Embryonic facial prominence (tissue), 1 donor: ENCODE measurements around the gene GOLGA5.

Experiments used
- DNase-seq: peaks from one replicate; pipeline ENCODE4 v3.0.0-alpha.2; 2016; ENCODE audit errors: extremely low spot score

GOLGA5 gene

DNA sequence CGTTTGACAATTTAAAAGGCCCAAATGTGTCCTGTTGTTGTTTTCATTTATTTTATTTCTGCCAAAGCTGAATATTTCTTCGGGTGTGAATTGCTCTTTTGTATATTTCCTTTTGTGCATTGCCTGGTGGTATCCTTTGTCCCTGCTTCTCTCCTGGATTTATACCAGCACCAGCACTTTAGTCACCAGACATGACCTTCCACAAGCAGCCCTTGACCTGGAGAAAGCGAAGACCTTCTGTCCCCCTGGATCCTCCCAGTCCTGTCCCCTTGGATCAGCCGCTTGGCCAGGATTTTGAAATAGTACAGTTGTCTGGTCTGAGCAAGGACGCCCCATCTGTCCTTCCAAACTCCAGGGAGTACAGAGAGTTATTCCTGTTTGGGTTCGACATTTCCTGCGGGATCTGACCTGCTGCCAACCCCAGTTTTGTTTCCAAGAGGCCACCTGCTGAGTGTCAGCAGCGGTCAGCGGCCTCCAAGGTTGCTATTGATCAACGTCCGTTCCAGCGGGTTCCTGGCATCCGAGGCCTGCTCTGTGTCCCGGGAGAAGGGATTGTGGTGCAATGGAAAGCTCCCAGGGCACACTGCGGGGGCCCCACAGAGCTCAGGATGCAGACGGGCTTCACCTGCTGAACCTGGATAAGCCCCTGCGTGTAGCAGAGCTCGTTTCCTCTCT, 83.8 kb downstream of the GOLGA5 start:
- no peak for DNase-seq

DNA sequence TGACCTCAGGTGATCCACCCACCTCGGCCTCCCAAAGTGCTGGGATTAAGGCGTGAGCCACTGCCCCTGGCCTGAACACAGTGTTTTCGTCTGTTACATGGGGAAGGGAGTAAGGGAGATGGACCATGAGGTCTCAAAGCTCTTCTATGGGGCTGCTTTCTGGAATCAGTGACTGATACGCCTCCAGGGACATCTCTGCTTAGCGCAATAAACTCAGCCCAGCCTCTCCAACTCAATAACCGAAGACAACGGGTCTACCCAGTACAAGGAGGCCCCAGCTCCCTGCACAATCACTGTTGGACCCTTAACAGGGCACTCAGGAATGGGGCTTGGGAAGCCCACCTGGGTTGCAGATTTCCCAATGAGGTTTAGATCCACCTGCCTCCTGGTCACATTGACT, 86.2 kb downstream of the GOLGA5 start:
- no peak for DNase-seq

DNA sequence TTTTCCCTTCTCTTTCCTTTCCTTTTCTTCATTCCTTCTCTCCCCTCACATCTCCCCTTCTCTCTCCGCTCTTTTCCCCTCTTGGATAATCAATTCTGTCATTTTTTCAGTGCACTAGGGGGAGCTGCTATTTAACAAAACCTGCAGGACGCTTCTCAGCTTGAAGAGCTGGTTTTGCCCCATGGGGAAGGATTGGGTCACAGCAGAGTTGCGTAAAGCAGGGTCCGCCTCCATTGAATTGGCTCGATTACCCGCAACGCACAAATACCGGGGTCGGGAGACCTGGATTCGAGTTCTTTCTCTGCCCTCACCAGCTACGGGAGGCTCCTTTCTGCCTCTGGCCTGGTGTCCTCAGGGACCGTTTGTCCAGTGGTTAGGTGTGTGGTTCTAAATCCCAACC, 86.7 kb downstream of the GOLGA5 start:
- DNase-seq = no peak

- DNase-seq = no peak
Measured at GRCh38 chr14:92883066-92883465, 89.0 kb downstream of the GOLGA5 start.

DNA sequence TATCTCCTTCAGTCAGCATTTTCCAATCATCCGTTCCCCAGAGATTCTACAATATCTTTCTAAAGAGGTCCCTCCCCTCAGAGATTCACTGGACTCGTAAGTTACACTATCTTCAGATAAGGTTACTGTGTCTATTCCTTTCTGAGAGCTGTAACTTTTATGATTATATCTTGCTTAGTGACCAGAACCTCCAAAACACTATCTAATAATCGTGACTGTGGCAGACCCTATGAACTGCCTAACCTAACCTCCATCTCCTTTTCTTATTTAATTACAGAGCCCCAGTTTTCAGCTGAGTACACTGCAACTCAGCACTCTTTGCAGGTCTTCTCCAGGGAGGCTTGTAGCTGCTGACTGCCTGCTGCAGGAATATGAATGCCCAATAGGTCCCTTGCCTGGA, 90.3 kb downstream of the GOLGA5 start:
- DNase-seq = no peak

- no peak for DNase-seq
Measured at GRCh38 chr14:92885279-92886061, 91.4 kb downstream of the GOLGA5 start.

- DNase-seq = no peak
Measured at GRCh38 chr14:92886337-92886736, 92.2 kb downstream of the GOLGA5 start.

GRCh38 chr14:92887157-92887556, 93.1 kb downstream of the GOLGA5 start:
- no peak for DNase-seq

DNA sequence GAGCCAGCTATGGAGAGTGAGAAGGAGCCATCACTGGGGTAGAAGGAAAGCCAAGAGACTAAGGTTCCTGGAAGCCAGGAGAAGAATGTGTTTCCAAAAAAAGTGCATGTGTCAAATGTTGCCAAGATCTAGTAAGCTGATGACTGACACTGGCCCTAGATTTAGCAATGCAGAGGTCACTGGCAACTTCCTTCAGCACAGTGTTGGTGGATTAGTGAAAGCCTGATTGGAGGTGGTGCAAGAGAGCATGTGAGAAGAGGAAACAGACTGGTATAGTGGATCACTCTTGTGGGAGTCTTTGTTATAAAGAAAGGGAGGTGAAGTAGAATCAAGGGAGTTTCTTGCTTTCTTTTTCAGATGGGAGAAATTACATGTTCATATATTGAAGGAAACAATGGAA, 94.8 kb downstream of the GOLGA5 start:
- no peak for DNase-seq
